Measurements from ENCODE around the gene AGBL4.
"Not testable (repeated sequence)": the region's sequence is repeated elsewhere in the genome, so short reads cannot be mapped to it uniquely, and the experiment has no call there.

Gene AGBL4

DNA sequence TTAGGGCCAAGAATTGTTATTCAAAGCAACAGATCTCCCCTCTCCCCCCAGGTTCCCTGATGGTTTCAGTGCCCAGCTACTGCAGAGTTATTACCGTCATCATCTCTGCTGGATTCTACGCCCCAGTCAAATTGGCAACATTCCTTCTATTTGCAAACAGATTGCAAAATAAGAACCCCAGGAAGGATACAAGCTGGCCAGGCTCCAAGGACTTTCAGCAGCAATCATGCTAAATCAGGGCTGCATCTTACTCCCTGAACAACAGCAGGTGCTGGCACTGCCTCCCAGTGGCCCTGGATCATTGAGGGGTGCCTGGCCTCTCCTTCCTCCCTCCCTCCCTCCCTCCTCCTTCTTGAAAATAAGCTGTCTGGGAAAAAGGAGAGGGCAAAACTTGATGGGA, 725.5 kb downstream of the AGBL4 start:
- no peak for DNase-seq

DNA sequence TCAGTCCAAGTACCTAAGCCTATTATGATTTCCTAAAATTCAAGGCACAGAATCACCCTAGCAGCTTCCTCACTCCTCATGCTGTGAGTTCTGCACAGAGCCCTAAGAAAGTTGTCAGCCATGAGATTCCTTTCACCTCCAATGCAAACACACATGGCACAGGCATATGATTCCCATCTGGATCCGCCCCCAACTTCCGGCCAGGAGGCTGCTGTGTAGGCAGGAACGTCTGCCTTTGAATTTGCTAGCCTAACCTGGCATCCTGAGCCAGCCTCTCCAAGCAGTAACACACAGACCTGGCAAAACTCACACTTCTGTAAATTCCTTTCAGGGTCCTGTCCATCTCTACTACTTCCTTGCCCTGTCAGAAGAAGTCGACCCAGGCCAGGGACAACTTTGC, 726.0 kb downstream of the AGBL4 start:
- DNase-seq = no peak

DNA sequence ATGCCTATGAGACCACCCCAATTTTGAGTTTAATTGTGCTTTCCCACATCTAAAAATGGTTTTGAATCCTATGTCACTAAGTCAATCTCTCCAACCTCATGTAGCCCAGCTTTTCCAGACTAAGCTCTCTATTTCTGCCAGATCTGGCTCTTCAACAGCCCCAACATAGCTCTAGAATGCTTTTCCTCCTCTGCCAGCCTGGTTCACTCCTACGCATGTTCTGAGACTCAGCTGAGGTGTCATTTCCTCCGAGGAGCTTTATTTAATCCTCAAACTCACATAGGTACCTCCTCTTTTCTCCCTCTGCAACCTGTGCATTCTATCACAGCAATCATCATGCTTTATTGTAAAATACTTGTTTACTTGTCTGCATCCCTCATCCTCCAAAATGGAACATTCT, 729.2 kb downstream of the AGBL4 start:
- no peak for DNase-seq

DNA sequence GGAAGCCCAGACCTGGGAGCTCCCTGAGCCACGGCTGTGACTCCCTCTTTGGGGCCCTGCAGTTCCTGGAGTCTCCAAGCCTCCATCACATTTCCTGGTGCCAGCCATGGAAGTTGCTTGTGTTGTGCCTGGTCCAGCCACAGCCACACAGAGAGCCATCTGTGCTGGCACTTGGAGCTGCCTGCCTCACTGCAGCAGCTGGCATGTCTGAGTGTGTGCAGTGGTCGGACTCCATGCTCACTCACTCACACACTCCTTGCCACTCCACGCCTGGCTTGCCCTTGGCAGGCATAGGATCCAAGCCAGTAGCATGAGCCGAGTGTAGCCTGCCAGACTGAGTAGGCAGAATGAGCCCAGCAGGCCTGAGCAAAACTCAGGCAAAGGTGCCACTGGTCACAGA, 730.7 kb downstream of the AGBL4 start:
- DNase-seq = no peak

DNA sequence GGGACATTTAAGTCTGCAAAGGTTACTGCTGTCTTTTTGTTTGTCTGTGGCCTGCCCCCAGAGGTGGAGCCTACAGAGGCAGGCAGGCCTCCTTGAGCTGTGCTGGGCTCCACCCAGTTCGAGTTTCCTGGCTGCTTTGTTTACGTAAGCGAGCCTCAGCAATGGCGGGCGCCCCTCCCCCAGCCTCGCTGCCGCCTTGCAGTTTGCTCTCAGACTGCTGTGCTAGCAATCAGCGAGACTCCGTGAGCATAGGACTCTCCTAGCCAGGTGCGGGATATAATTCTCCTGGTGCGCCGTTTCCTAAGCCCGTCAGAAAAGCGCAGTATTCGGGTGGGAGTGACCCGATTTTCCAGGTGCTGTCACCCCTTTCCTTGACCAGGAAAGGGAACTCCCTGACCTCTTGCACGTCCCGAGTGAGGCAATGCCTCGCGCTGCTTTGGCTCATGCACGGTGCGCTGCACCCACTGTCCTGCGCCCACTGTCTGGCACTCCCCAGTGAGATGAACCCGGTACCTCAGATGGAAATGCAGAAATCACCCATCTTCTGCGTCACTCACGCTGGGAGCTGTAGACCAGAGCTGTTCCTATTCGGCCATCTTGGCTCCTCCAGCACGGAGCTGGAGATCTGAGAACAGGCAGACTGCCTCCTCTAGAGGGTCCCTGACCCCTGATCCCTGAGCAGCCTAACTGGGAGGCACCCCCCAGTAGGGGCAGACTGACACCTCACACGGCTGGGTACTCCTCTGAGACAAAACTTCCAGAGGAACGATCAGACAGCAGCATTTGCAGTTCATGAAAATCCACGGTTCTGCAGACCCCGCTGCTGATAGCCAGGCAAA, 766.3 kb downstream of the AGBL4 start:
- DNase-seq = not testable (repeated sequence)

DNA sequence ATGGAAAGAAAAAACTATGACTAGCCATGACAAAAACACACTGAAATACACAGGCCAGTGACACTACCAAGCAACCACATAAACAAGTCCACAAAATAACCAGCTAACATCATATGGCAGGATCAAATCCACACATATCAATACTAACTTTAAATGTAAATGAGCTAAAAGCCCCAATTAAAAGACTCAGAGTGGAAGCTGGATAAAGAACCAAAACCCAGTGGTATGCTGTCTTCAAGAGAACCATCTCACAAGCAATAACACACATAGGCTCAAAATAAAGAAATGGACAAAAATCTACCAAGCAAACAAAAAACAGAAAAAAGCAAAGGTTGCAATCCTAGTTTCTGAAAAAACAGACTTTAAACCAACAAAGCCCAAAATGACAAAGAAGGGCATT, 770.8 kb downstream of the AGBL4 start:
- DNase-seq = no peak

DNA sequence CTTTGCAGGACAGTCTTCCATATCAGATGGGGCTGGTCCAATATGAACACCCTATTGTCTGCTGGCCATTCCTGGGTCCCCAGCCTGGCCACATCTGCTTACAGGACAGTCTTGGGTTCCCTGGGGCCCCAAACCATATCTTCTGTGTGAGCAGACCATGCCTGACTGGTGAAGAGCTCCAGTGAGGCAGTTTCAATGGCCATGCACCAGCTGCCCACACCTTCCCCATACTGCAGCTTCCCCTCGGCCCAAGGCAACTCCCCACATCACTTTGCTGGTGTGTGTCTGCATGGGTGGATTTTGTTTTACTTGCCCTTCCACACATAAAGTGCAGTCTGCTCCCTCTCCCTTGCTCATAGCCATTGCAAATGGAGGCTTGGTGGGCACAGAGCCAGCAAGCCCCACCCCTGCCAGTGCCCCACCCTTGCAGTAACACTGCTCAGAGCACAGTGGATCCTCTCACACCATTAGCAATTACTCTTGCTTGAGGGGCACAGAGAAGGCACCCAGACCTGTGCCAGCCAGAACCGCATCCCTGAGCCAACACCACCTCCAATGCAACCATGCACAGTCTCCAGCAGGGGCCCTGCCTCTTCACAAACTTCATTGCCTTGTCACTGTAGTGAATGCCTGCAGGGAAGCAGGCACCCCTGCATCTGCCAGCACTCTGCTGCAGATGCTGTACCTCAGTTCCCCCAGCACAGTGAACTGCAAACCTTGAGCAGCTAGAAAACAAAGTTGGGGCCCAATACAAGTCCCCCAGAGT, 772.6 kb downstream of the AGBL4 start:
- DNase-seq = no peak

DNA sequence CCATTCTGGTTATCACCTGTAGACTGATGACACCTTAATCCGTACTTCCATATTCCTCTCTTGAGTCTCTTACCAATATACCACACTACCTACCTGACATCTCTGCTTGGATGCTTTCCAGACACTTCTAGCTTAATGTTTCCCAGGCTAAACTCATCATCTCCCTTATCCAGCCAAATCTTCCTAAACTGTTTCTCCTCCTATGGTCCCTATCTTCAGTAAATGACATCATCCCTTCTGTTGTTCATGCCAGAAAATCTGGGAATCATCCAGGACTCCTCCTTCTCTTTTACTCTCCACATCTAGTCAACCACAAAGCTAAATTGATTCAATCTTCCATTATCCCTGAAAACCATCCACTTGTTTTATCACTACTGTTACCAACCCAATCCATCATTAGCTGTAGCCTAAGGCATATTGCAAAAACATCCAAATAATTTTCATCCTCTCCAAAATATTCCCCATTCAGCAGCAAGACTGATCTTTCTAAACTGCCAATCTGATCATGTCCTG, 783.0 kb downstream of the AGBL4 start:
- DNase-seq = no peak

DNA sequence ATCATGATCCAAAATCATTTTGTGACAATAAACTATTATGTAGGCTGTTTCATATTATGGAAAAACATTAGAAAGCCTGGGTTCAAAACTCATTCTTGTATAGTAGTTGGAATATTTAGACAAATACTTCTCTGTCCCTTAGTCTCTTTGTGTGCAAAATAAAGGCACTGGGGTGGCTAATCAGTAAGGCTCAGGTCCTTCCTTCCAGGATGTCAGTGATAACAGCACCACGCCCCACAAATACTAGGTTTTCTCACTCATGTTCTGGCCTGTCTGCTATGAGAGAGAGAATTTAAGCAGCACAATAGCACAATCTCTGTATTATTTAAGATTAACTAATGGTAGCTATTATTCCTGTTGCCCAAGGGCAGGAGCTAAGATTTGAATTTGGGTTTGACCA, 788.8 kb downstream of the AGBL4 start:
- no peak for DNase-seq

DNA sequence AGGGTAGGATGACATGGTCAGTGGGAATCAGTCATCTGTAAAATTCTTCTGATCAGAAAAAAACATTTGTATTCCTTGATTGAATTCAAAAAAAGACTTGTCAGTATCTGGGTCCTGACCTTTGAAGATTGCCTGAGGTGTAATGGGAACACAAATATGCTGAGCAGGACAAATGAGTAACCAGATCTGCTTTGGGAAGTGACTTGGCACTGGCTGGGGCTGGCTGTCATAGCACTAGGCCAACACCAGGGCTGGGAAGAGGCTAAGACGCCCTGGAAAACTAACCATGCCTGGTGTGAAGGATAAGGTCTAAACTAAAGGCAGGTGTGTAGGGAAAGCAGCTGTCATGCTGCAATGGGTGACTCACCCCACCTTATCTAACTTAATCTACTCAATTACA, 794.2 kb downstream of the AGBL4 start:
- no peak for DNase-seq

DNA sequence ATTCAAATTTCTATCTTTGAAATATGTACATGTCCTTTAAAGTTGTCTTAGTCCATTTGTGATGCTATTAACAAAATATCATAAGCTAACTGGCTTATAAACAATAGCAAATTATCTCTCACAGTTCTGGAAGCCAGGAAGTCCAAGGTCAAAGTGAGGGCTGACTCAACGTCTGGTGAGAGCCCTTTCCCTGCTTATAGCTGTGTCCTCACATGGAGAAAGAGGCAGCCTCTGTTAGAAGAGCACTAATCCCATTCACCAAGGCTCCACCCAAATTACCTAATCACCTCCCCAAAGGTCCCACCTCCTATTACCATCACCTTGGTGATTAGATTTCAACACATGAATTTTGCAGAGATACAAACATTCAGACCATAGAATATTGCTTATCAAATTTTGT, 797.0 kb downstream of the AGBL4 start:
- no peak for DNase-seq

DNA sequence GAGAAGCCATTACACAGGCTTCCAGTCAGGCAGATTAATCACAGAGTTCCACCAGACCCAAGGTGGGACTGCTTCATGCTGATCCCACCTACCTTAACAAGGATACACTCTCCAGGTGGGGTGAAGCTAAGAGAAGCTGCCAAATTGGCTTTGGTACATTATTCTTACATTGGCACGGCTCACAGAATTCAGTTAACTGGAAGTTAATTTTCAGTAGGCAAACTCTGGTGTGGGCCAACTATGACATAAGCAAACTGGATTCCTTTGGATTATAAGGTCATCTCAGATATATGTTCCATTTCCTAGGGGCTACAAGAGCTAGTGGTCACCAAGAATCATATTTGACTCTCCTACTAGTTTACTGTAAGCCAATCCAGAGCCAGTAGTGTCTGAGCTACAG, 798.3 kb downstream of the AGBL4 start:
- no peak for DNase-seq

DNA sequence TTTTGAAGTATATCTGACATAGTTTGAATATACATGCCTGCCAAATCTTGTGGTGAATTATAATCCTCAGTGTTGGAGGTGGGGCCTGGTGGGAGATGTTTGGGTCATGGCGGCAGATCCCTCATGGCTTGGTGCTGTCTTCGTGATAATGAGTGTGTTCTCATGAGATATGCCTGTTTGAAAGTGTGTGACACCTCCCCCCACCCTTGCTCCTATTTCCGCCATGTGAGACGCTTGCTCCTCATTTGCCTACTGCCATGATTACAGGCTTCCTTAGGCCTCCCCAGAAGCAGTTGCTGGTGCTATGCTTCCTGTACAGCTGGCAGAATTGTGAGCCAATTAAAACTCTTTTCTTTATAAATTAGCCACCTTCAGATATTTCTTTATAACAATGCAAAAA, 810.5 kb downstream of the AGBL4 start:
- DNase-seq = no peak

DNA sequence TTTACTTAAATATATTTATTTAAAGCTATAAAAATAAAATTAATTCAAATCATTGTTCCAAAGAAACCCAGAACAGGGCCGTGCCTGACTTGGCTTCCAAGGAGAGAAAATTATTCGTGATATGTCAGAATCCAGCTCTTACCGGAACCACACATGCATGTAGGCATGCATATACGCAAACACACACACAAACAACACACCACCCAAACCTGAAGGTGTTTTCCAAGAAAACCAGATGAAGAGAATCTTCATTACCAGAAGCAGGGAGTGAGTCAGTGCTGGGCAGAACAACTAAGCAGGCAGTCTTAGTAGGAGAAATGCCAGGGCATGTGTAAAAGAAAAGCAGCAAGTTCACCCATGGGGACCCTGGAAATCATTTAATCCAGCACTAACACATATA, 815.0 kb downstream of the AGBL4 start:
- DNase-seq = no peak

DNA sequence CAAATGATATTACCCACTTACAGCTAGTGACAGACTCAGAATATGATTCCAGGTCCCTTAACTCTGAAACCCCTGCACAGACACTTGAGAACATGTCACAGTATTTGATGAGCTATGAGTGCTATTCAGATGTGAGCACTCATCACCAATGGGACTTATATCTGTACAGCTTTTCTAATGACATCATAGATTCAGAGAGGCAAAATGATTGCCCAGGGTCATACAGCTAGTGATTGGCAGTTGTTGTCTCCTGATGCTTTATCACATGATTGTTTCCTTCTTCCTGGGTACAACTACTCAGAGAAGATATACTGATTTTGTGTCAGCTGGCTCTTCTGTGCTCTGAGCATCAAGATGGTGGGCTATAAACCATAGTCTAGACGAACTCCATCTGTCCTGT, 819.0 kb downstream of the AGBL4 start:
- no peak for DNase-seq

DNA sequence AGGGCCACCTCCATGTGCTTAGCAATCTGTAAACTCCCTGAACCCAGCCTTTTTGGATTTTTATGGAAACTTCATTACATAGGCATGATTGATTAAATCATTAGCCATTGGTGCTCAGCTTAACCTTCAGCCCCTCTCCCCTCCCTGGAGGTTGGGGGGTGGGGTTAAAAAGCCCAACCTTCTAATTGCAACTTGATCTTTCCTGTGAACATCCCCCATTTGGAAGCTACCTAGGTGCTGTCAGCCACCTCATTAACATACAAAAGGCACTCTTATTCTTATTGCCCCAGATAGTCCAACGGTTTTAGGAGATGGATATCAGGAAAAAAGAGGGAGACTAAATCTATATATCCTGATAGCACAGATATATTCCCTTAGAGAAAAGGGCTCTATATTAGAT, 823.0 kb downstream of the AGBL4 start:
- DNase-seq = no peak

DNA sequence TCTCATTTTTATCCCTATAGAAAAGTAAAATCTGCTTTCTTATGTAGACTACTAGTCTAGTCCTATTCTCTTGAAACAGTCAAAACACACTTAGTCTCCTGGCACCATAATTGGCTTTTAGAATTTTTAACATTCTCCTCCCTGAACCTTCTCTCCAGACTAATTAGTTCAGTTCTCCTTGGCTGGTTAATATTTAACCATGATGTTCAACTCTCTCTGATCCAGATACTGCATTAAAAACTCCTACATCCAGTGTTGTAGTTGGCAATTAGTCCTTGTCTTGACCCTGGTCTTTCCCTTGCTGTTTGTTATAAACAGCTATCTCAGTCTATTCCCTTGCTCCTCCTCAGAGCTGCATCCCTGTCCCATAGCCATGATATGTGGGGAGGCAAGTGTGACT, 824.2 kb downstream of the AGBL4 start:
- no peak for DNase-seq

DNA sequence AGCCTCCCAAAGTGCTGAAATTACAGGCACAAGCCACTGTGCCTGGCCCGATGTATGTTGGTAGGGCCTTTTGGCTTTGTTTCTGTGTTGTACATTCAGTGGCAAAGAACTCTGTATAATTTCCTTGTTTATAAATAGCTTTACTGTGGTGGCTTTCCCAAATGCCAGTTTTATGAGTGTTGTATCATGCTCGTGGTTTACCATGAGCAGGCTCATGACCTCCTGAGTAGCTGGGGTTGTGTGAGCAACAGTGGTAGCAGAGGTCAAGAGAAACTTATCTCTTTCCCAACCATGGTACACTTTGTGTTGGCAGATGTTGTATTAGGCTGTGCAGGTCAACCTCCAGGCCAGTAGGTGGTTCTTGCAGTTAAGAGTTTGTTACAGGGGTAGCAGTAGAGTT, 826.7 kb downstream of the AGBL4 start:
- DNase-seq = no peak

DNA sequence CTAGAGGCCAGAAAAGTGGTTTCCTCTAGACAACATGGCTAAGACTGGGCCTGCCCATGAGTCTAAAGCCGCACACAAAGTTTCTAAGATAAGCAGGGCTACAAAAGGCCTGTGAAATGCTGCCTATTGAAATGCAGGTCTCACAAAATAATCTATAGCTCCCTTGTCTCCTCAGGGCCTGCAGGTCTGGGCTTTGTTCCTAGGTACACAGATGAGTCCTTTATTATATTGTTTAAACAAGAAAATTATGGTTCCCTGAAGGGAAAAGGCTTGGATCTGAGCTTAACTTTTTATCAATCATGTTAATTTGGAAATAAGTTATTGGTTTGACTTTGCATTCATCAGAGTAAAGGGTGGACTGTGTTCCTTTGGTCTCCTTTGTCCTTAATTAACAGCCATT, 833.6 kb downstream of the AGBL4 start:
- DNase-seq = no peak

DNA sequence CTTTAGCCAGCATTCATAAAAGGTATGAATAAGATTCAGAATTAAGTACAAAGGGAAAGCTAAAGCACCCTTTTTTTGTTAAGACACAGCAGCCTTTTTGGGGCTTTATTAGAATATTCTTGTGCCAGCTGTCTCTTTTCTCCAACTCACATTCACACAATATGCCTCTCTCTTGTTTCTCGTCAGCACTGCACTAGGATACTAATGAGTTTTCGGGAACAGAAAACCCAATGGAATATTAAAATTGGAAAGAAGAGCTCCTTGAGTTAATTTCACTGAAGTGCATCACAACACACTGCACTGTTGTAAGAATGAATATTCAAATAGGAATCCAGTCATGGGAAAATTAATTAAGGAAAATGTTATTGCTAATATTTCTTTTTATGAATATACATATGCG, 836.7 kb downstream of the AGBL4 start:
- DNase-seq = no peak

DNA sequence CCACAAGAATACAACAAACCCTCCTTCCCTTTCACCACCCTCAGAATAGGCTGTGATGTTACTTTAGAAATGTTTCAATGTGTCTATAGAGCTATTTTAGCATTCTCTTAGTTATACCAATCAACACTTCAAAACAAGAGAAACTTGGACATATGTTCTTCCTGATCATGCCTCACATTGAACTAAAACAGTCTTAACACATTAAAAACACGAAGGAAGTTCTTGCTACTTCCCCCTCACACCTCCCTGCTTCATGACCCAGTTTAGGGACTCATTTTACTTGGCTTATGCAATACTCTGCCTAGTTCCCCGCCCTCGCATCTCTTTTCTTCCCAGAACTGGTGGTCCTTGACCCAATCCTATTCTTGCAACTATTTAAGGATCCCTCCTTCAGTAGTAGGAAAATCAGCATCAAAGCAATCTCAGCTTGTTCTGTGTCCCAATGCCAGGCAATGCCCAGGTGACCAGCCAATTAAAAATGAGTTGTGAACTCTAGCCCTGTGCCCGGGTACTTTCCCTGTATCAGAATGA, 838.2 kb downstream of the AGBL4 start:
- DNase-seq = no peak

DNA sequence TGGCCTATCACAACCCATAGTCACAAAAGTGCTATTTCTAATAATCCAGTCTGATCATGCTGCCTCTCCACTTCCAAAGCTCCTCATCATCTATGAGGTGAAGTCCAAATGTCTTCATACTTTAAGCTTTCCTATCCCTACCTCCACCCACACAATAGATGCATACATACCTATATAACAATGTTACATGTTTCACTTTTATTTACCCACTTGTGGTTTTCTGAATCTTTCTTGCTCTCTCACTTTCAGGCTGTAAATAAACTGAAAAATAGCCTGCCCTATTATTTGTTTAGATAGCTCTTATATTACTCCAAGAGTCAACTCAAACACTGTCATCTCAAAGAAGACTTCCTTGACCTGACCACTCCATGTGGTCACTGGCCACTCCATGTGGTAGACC, 840.3 kb downstream of the AGBL4 start:
- DNase-seq = no peak

DNA sequence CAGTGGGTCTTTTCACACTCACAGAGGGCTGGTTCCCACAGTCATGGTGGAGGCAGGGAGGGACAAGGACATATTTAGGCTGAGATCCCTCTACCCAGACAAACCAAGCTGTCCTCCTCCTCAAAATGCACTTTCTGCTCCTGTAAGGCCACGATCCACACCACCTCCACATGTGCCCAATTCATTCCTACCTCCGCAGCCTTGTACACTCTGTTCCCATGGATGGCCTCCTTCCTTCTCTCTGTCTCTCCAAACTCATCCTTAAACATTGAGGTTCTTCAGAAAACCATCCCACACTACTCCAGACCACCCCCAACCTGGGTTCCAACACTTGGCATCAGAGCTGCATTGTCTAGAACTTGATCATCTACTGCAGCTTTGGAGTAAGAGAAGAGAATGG, 842.7 kb downstream of the AGBL4 start:
- DNase-seq = no peak
